GM19023 (cell line): Measurements from ENCODE around the gene LRCH1.
"Not testable (repeated sequence)": the region's sequence is repeated elsewhere in the genome, so short reads cannot be mapped to it uniquely, and the experiment has no call there.

Experiments used
- ATAC-seq: cut with Tn5 transposase; IDR thresholded peaks from one replicate; pipeline ENCODE4 v1.9.1; 2021; ENCODE audit warnings: mild to moderate bottlenecking, moderate library complexity; ENCODE audit not compliant: unreplicated experiment

LRCH1 gene

GRCh38 chr13:46745062-46745461, 192.1 kb downstream of the LRCH1 start:
- no peak for ATAC-seq

GRCh38 chr13:46745706-46746105, 192.7 kb downstream of the LRCH1 start:
- ATAC-seq: no peak

GRCh38 chr13:46747031-46747820, 194.3 kb downstream of the LRCH1 start:
- no peak for ATAC-seq

GRCh38 chr13:46748300-46748699, 195.3 kb downstream of the LRCH1 start:
- no peak for ATAC-seq

- ATAC-seq: no peak
These were observed 197.0 kb downstream of the LRCH1 start for GRCh38 chr13:46749951-46750350.

GRCh38 chr13:46751811-46752635, 199.1 kb downstream of the LRCH1 start:
- ATAC-seq: peak; percentile 81

GRCh38 chr13:46753137-46753536, 200.2 kb downstream of the LRCH1 start:
- no peak for ATAC-seq

GRCh38 chr13:46753917-46754316, 200.9 kb downstream of the LRCH1 start:
- ATAC-seq: no peak

GRCh38 chr13:46754812-46755211, 201.8 kb downstream of the LRCH1 start:
- no peak for ATAC-seq

- ATAC-seq: not testable (repeated sequence)
These were observed 202.5 kb downstream of the LRCH1 start for GRCh38 chr13:46755508-46755907.

GRCh38 chr13:46756977-46757376, 204.0 kb downstream of the LRCH1 start:
- no peak for ATAC-seq

- no peak for ATAC-seq
These were observed 204.7 kb downstream of the LRCH1 start for GRCh38 chr13:46757640-46758039.

- no peak for ATAC-seq
These were observed 206.9 kb downstream of the LRCH1 start for GRCh38 chr13:46759846-46760245.

- ATAC-seq: no peak
These were observed 208.2 kb downstream of the LRCH1 start for GRCh38 chr13:46761174-46761573.

GRCh38 chr13:46761866-46762265, 208.9 kb downstream of the LRCH1 start:
- no peak for ATAC-seq

- ATAC-seq: not testable (repeated sequence)
These were observed 217.0 kb downstream of the LRCH1 start for GRCh38 chr13:46769925-46770324.

- ATAC-seq: no peak
These were observed 218.7 kb downstream of the LRCH1 start for GRCh38 chr13:46771693-46772092.

- ATAC-seq: no peak
These were observed 220.6 kb downstream of the LRCH1 start for GRCh38 chr13:46773541-46773940.

- ATAC-seq: no peak
These were observed 222.6 kb downstream of the LRCH1 start for GRCh38 chr13:46775385-46776107.

GRCh38 chr13:46778095-46778494, 225.1 kb downstream of the LRCH1 start:
- ATAC-seq: no peak

GRCh38 chr13:46778890-46779289, 225.9 kb downstream of the LRCH1 start:
- ATAC-seq: no peak
